ENCODE data around the gene IMP3.

IMP3 gene

DNA sequence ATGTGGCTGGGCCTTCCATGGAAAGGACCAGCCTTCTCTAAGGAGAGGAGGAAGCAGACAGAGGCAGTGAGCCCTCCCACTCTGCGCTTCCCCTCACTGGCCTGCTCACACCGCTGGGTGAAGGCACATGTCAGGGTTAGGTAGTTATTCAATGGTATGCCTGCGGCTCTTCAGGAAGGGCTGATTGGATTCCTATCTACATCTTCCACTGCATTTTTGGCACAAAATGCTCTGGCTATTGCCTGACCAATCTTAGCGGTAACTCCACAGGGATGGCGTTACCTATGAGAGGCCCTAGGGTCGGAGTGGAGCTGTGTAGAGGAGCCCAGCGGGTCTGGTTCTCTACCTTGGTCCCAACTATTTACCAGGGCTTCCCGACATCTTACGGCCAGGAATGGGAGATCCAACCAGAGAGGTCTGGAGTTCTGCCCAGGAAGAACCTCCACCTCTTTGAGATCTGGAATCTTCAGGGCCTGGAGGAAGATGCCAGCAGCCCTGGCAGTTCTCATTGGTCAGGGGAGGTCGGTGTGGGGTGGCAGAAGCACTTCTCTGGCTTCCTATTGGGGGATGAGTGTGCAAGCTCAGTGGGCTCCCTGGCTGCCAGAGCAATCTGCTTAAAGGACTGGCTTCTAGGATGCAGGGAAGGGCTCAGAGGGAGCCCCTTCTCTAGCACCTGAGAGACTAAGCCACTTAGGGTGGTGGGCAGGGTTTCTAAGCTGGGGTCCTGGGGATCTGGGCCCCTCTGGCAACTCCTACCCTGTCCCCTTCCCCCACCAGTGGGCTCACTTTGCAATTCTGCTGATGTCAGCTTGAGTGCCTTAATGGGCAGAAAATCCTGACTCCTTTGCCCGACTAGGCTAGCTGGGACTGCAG, 31.9 kb upstream of the IMP3 start:
- peak; percentile 18; the same call in 2 of the 3 replicates for ATAC-seq
- no peak for TF ChIP-seq CSDC2 (CRISPR knock-in tag; IDR thresholded peaks at IDR 0.05)
- TF ChIP-seq ESRRG (CRISPR knock-in tag; IDR thresholded peaks at IDR 0.05): no peak
- TF ChIP-seq RARB (CRISPR knock-in tag; IDR thresholded peaks at IDR 0.05): no peak
- no peak for TF ChIP-seq GLIS3 (CRISPR knock-in tag; IDR thresholded peaks at IDR 0.05)
- TF ChIP-seq, protein P1, sequence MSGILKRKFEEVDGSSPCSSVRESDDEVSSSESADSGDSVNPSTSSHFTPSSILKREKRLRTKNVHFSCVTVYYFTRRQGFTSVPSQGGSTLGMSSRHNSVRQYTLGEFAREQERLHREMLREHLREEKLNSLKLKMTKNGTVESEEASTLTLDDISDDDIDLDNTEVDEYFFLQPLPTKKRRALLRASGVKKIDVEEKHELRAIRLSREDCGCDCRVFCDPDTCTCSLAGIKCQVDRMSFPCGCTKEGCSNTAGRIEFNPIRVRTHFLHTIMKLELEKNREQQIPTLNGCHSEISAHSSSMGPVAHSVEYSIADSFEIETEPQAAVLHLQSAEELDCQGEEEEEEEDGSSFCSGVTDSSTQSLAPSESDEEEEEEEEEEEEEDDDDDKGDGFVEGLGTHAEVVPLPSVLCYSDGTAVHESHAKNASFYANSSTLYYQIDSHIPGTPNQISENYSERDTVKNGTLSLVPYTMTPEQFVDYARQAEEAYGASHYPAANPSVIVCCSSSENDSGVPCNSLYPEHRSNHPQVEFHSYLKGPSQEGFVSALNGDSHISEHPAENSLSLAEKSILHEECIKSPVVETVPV (CRISPR knock-in tag; IDR thresholded peaks at IDR 0.05): no peak
- TF ChIP-seq ZC3H10 (CRISPR knock-in tag; IDR thresholded peaks at IDR 0.05): no peak
- TF ChIP-seq, protein P2, sequence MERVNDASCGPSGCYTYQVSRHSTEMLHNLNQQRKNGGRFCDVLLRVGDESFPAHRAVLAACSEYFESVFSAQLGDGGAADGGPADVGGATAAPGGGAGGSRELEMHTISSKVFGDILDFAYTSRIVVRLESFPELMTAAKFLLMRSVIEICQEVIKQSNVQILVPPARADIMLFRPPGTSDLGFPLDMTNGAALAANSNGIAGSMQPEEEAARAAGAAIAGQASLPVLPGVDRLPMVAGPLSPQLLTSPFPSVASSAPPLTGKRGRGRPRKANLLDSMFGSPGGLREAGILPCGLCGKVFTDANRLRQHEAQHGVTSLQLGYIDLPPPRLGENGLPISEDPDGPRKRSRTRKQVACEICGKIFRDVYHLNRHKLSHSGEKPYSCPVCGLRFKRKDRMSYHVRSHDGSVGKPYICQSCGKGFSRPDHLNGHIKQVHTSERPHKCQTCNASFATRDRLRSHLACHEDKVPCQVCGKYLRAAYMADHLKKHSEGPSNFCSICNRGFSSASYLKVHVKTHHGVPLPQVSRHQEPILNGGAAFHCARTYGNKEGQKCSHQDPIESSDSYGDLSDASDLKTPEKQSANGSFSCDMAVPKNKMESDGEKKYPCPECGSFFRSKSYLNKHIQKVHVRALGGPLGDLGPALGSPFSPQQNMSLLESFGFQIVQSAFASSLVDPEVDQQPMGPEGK (CRISPR knock-in tag; IDR thresholded peaks at IDR 0.05; ENCODE audit: borderline replicate concordance): no peak
- TF ChIP-seq TSHZ2 (CRISPR knock-in tag; IDR thresholded peaks at IDR 0.05): no peak
- no peak for TF ChIP-seq ZFP30 (CRISPR knock-in tag; IDR thresholded peaks at IDR 0.05)
- no peak for TF ChIP-seq CREB5 (CRISPR knock-in tag; IDR thresholded peaks at IDR 0.05; ENCODE audit: low read depth)
- TF ChIP-seq OSR1 (CRISPR knock-in tag; IDR thresholded peaks at IDR 0.05): no peak
- TF ChIP-seq SNAI2 (CRISPR knock-in tag; IDR thresholded peaks at IDR 0.05): no peak
- TF ChIP-seq BACH2 (CRISPR knock-in tag; IDR thresholded peaks at IDR 0.05; ENCODE audit: borderline replicate concordance): no peak
- TF ChIP-seq ZNF8 (CRISPR knock-in tag; IDR thresholded peaks at IDR 0.05): no peak
- no peak for TF ChIP-seq PPARA (CRISPR knock-in tag; IDR thresholded peaks at IDR 0.05; ENCODE audit: borderline replicate concordance)
- TF ChIP-seq ZNF565 (CRISPR knock-in tag; conservative IDR thresholded peaks at IDR 0.05; ENCODE audit: low read depth): no peak
- TF ChIP-seq POU6F1 (CRISPR knock-in tag; IDR thresholded peaks at IDR 0.05; ENCODE audit: borderline replicate concordance, low read depth): no peak
- no peak for TF ChIP-seq ZNF70 (CRISPR knock-in tag; IDR thresholded peaks at IDR 0.05)

GRCh38 chr15:75669879-75670212, 29.8 kb upstream of the IMP3 start:
- ATAC-seq: no peak
- TF ChIP-seq TCF4 (CRISPR knock-in tag; IDR thresholded peaks at IDR 0.05; ENCODE audit: borderline replicate concordance) (no peak), CSDC2 (CRISPR knock-in tag; IDR thresholded peaks at IDR 0.05) (no peak), POU6F1 (CRISPR knock-in tag; IDR thresholded peaks at IDR 0.05; ENCODE audit: borderline replicate concordance, low read depth) (no peak), ARNTL (CRISPR knock-in tag; IDR thresholded peaks at IDR 0.05; ENCODE audit: borderline replicate concordance, low read depth) (no peak), ESRRG (CRISPR knock-in tag; IDR thresholded peaks at IDR 0.05) (no peak), RARB (CRISPR knock-in tag; IDR thresholded peaks at IDR 0.05) (no peak), OSR1 (CRISPR knock-in tag; IDR thresholded peaks at IDR 0.05) (no peak), ZFP30 (CRISPR knock-in tag; IDR thresholded peaks at IDR 0.05) (no peak), BACH2 (CRISPR knock-in tag; IDR thresholded peaks at IDR 0.05; ENCODE audit: borderline replicate concordance) (no peak), ZNF8 (CRISPR knock-in tag; IDR thresholded peaks at IDR 0.05) (no peak), TOX (CRISPR knock-in tag; IDR thresholded peaks at IDR 0.05; ENCODE audit: borderline replicate concordance) (no peak), PPARA (CRISPR knock-in tag; IDR thresholded peaks at IDR 0.05; ENCODE audit: borderline replicate concordance) (no peak), TSHZ2 (CRISPR knock-in tag; IDR thresholded peaks at IDR 0.05) (no peak), ZC3H10 (CRISPR knock-in tag; IDR thresholded peaks at IDR 0.05) (no peak), ZNF70 (CRISPR knock-in tag; IDR thresholded peaks at IDR 0.05) (no peak)
- TF ChIP-seq, protein P2 (CRISPR knock-in tag; IDR thresholded peaks at IDR 0.05; ENCODE audit: borderline replicate concordance): no peak

Data from SK-N-SH treated with all-trans-retinoic acid at 6 μM for 48 hours (cell line).